Activated CD8-positive, alpha-beta T cell treated with anti-CD3 and anti-CD28 coated beads for 36 hours (primary cell): Measurements from ENCODE around the gene FNDC1. TPM values are rescaled to one million over a fixed set of nuclear protein-coding genes. Genes with fewer than 3 reads are reported as not detected.

Experiments used
- ATAC-seq: fragments of 200-7000 bp; cut with Tn5 transposase; one replicate; pipeline ENCODE4 v1.10.0; 2021; ENCODE audit warnings: mild to moderate bottlenecking, moderate library complexity
- CTCF ChIA-PET: fragments of 350-600 bp; sonication (Branson Sonifier 250); formaldehyde crosslinking; loops from one replicate; lab custom pipeline; 2021; ENCODE audit warnings: antibody characterized with exemption; lab: Charles Lee
- POLR2A ChIA-PET: fragments of 350-600 bp; sonication (Branson Sonifier 250); formaldehyde crosslinking; loops from one replicate; lab custom pipeline; 2021; ENCODE audit warnings: antibody characterized with exemption; lab: Charles Lee
- DNase-seq: peaks from one replicate; pipeline ENCODE4 v3.0.0-alpha.2; 2020
- H3K27ac Mint-ChIP-seq: one replicate; pipeline ENCODE4 v1.8.0; 2021; ENCODE audit warnings: mild to moderate bottlenecking, mixed read lengths
- H3K27me3 Mint-ChIP-seq: one replicate; pipeline ENCODE4 v1.8.0; 2021; ENCODE audit warnings: mixed read lengths
- H3K36me3 Mint-ChIP-seq: one replicate; pipeline ENCODE4 v1.8.0; 2021; ENCODE audit warnings: low read depth, mixed read lengths
- H3K4me1 Mint-ChIP-seq: one replicate; pipeline ENCODE4 v1.8.0; 2021; ENCODE audit warnings: low read depth, mixed read lengths
- H3K4me3 Mint-ChIP-seq: one replicate; pipeline ENCODE4 v1.8.0; 2021; ENCODE audit warnings: mild to moderate bottlenecking, moderate library complexity, mixed read lengths
- H3K9me3 Mint-ChIP-seq: one replicate; pipeline ENCODE4 v1.8.0; 2021; ENCODE audit warnings: mixed read lengths
- CTCF ChIP-seq: fragments of 200-600 bp; IDR thresholded peaks from one replicate; pipeline ENCODE4 v1.8.0; 2022; ENCODE audit warnings: antibody characterized with exemption, mild to moderate bottlenecking
- intact Hi-C: fragments of 100-400 bp; cut with micrococcal nuclease; formaldehyde crosslinking; loops from one replicate; pipeline ENCODE4 v1.10.0; 2022
- total RNA-seq, 2 experiments: library from RNA; stranded (reverse); gene quantifications; one replicate each; pipeline ENCODE4 v1.2.3, GENCODE V29; 2021

The FNDC1 gene
- total RNA-seq, 2 experiments from 2014 or later = not detected

- ChIA-PET CTCF (interaction anchor here (1.3 kb wide), 1 partner anchor 19 kb away, joined by 4 read pairs; no protein-coding TSS in a partner anchor), POLR2A (no interaction called here)
- no peaks in the 10 kb centered on the region for H3K36me3 Mint-ChIP-seq
- peaks cover 34% of the 10 kb centered on the region for H3K27me3 Mint-ChIP-seq
- ATAC-seq (no peak), DNase-seq (no peak)
- no peaks in the 10 kb centered on the region for H3K9me3 Mint-ChIP-seq
- TF ChIP-seq CTCF = no peak
- intact Hi-C loops = no loop called here
- H3K27ac Mint-ChIP-seq = no peak overlapping the region
- no peak overlapping the region for H3K4me3 Mint-ChIP-seq
- H3K4me1 Mint-ChIP-seq = peaks cover 2% of the 10 kb centered on the region
Measured at GRCh38 chr6:159233365-159234101, 64.3 kb downstream of the FNDC1 start.

- intact Hi-C loops = no loop called here
- H3K4me3 Mint-ChIP-seq = no peak overlapping the region
- H3K36me3 Mint-ChIP-seq = no peaks in the 10 kb centered on the region
- CTCF ChIA-PET = interaction anchor here (1.3 kb wide), 1 partner anchor 19 kb away, joined by 4 read pairs; no protein-coding TSS in a partner anchor
- no peaks in the 10 kb centered on the region for H3K9me3 Mint-ChIP-seq
- TF ChIP-seq CTCF = no peak
- no peak overlapping the region for H3K27ac Mint-ChIP-seq
- peaks cover 35% of the 10 kb centered on the region for H3K27me3 Mint-ChIP-seq
- H3K4me1 Mint-ChIP-seq = peaks cover 2% of the 10 kb centered on the region
- POLR2A ChIA-PET = no interaction called here
- ATAC-seq (no peak), DNase-seq (no peak)
Measured at GRCh38 chr6:159234102-159234553, 64.9 kb downstream of the FNDC1 start.

- ATAC-seq (no peak), DNase-seq (no peak)
- TF ChIP-seq CTCF = no peak
- peaks cover 2% of the 10 kb centered on the region for H3K4me1 Mint-ChIP-seq
- intact Hi-C loops = no loop called here
- no peak overlapping the region for H3K27ac Mint-ChIP-seq
- H3K4me3 Mint-ChIP-seq = no peak overlapping the region
- peaks cover 31% of the 10 kb centered on the region for H3K27me3 Mint-ChIP-seq
- no peaks in the 10 kb centered on the region for H3K36me3 Mint-ChIP-seq
- H3K9me3 Mint-ChIP-seq = no peaks in the 10 kb centered on the region
- POLR2A ChIA-PET = no interaction called here
- CTCF ChIA-PET = interaction anchor here (0.6 to 4.9 kb wide), 3 partner anchors 13 to 794 kb away, joined by 3 to 34 read pairs (median 3); no protein-coding TSS in a partner anchor
Measured at GRCh38 chr6:159238920-159239558, 69.8 kb downstream of the FNDC1 start.

DNA sequence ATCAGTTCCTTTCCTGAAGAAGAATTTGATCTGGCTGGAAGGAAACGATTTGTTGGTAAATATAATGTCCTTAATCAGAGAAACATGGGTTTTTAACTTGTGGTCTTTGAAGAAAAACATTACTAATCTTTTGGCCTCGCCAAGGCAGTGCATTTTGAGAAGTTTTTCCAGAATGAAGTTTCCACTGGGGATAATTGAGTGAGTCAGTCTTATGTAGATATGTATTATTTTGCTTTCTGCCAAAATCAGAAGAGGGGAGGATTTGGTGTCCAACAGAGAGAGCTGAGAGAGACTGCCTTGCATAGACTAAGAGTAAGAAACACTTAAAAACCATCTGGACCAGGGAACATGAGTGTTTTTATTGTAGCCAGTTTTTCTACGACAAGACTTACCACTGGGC is 79.9 kb downstream of the FNDC1 start:
- no peak for DNase-seq
- H3K4me3 Mint-ChIP-seq = no peak overlapping the region
- H3K4me1 Mint-ChIP-seq = peaks cover 1% of the 10 kb centered on the region
- CTCF ChIA-PET = interaction anchor here (2.4 kb wide), 1 partner anchor 75 kb away, joined by 10 read pairs; no protein-coding TSS in a partner anchor
- peaks cover 10% of the 10 kb centered on the region for H3K27me3 Mint-ChIP-seq
- no peaks in the 10 kb centered on the region for H3K36me3 Mint-ChIP-seq
- POLR2A ChIA-PET = no interaction called here
- intact Hi-C loops = no loop called here
- no peak for TF ChIP-seq CTCF
- H3K27ac Mint-ChIP-seq = no peak overlapping the region
- H3K9me3 Mint-ChIP-seq = peaks cover 1% of the 10 kb centered on the region
- ATAC-seq = no peak

DNA sequence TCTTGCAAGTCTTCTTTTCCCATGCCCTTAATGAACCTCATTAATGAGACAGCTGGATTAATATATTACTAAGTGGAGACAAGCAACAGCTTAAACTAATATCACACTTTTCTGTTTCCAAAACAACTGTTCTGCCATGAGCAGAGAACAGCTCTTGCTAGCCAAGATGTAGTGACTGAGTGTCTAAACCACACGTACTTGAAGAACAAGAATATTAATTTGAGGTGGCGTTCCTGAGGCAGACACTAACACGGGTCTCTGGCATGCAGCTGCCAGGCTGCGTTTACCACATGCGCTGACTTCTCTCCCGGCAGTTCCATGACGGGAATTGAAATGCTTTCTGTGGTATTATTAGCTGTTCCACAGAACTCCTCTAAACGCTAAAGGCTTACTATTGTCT is 80.6 kb downstream of the FNDC1 start:
- ChIA-PET POLR2A (no interaction called here), CTCF (interaction anchor here (1.2 to 2.4 kb wide), 3 partner anchors 32 to 215 kb away, joined by 3 to 10 read pairs (median 3); no protein-coding TSS in a partner anchor)
- DNase-seq (no peak), ATAC-seq (no peak)
- H3K27ac Mint-ChIP-seq = no peak overlapping the region
- H3K4me3 Mint-ChIP-seq = no peak overlapping the region
- no peaks in the 10 kb centered on the region for H3K36me3 Mint-ChIP-seq
- intact Hi-C loops = loop anchor here (10.0 kb wide), 1 partner anchor 405 kb away; no protein-coding TSS in a partner anchor
- H3K4me1 Mint-ChIP-seq = peaks cover 1% of the 10 kb centered on the region
- TF ChIP-seq CTCF = no peak
- peaks cover 13% of the 10 kb centered on the region for H3K27me3 Mint-ChIP-seq
- H3K9me3 Mint-ChIP-seq = peaks cover 1% of the 10 kb centered on the region
